Peyer's patch (tissue), 4 donors: ENCODE results near the gene CCDC110. TPM values are rescaled to one million over a fixed set of nuclear protein-coding genes. Genes with fewer than 3 reads are reported as not detected.

Experiments used
- DNase-seq, 3 donors: peaks; one replicate each; pipeline ENCODE4 v3.0.0-alpha.2; 2017 to 2019
- H3K27ac ChIP-seq, 4 donors: fragments of 200-600 bp; sonication (generic); one replicate each; pipeline ENCODE4 v1.5.1; 2016 to 2019
- H3K27me3 ChIP-seq, 2 donors: fragments of 200-600 bp; sonication (generic); one replicate each; pipeline ENCODE4 v1.5.1; 2019
- H3K36me3 ChIP-seq, 3 donors: fragments of 200-600 bp; sonication (generic); one replicate each; pipeline ENCODE4 v1.5.1; 2016 to 2019
- H3K4me1 ChIP-seq, 4 donors: fragments of 200-600 bp; sonication (generic); one replicate each; pipeline ENCODE4 v1.5.1; 2016 to 2019
- H3K4me3 ChIP-seq, 4 donors: fragments of 200-600 bp; sonication (generic); 1 replicate in 3 of 4; 2 replicates in 1 of 4; pipeline ENCODE4 v1.5.1; 2016 to 2019; ENCODE audit warnings: mild to moderate bottlenecking in 1 of 4
- H3K9me3 ChIP-seq, 4 donors: fragments of 200-600 bp; sonication (generic); one replicate each; pipeline ENCODE4 v1.5.1; 2016 to 2019; ENCODE audit warnings: mild to moderate bottlenecking in 1 of 4
- CTCF ChIP-seq, 6 experiments: fragments of 450-650 bp in 4 of 6; fragments of 200-600 bp in 2 of 6; sonication (generic) in 1 of 6; IDR thresholded peaks; one replicate each; pipeline ENCODE4 v1.5.1; 2017 to 2019; ENCODE audit warnings: antibody characterized with exemption in 6 of 6, mild to moderate bottlenecking in 3 of 6, moderate library complexity in 1 of 6
- POLR2A ChIP-seq, 2 donors: fragments of 450-650 bp; IDR thresholded peaks; one replicate each; pipeline ENCODE4 v1.5.1; 2017; ENCODE audit warnings: antibody characterized with exemption in 2 of 2, mild to moderate bottlenecking in 2 of 2, moderate library complexity in 2 of 2
- total RNA-seq, 4 donors: library from RNA; depleted of rRNA; stranded (reverse); fragments of >200 nt; gene quantifications; one replicate each; pipeline ENCODE4 v1.1.0, GENCODE V29; 2016

CCDC110 gene
- total RNA-seq, 4 donors from 2014 or later: 0.80 to 0.88 TPM; not detected in 2

GRCh38 chr4:185457136-185457535 lies 14.4 kb downstream of the CCDC110 start:
- DNase-seq: no peak
- no peaks in the 10 kb centered on the region for H3K4me1 ChIP-seq
- no peaks in the 10 kb centered on the region for H3K9me3 ChIP-seq
- TF ChIP-seq CTCF (IDR thresholded peaks at IDR 0.05): no peak
- TF ChIP-seq POLR2A (IDR thresholded peaks at IDR 0.05): no peak
- H3K27ac ChIP-seq: no peak overlapping the region
- no peaks in the 10 kb centered on the region for H3K27me3 ChIP-seq
- H3K4me3 ChIP-seq: no peak overlapping the region
- H3K36me3 ChIP-seq: no peaks in the 10 kb centered on the region

GRCh38 chr4:185456131-185456530 lies 15.4 kb downstream of the CCDC110 start:
- Histone ChIP-seq H3K9me3 (no peaks in the 10 kb centered on the region), H3K4me1 (no peaks in the 10 kb centered on the region)

GRCh38 chr4:185445209-185445608 lies 26.3 kb downstream of the CCDC110 start:
- no peaks in the 10 kb centered on the region for H3K4me1 ChIP-seq
- no peaks in the 10 kb centered on the region for H3K36me3 ChIP-seq
- H3K27me3 ChIP-seq: no peaks in the 10 kb centered on the region
- TF ChIP-seq CTCF (IDR thresholded peaks at IDR 0.05): no peak
- no peak for TF ChIP-seq POLR2A (IDR thresholded peaks at IDR 0.05)
- no peak overlapping the region for H3K27ac ChIP-seq
- H3K4me3 ChIP-seq: no peak overlapping the region
- no peak for DNase-seq
- H3K9me3 ChIP-seq: no peaks in the 10 kb centered on the region

More at GRCh38 chr4:185456131-185456530, 15.4 kb downstream of the CCDC110 start:
- no peak for TF ChIP-seq CTCF (IDR thresholded peaks at IDR 0.05)
- TF ChIP-seq POLR2A (IDR thresholded peaks at IDR 0.05): no peak
- Histone ChIP-seq H3K4me3 (no peak overlapping the region), H3K27me3 (no peaks in the 10 kb centered on the region), H3K27ac (no peak overlapping the region), H3K36me3 (no peaks in the 10 kb centered on the region)
- no peak for DNase-seq

GRCh38 chr4:185441479-185441878 lies 30.1 kb downstream of the CCDC110 start:
- Histone ChIP-seq H3K4me1 (no peaks in the 10 kb centered on the region), H3K9me3 (no peaks in the 10 kb centered on the region), H3K27ac (no peak overlapping the region), H3K4me3 (no peak overlapping the region), H3K27me3 (no peaks in the 10 kb centered on the region), H3K36me3 (no peaks in the 10 kb centered on the region)
- DNase-seq: no peak
- TF ChIP-seq POLR2A (IDR thresholded peaks at IDR 0.05): no peak

GRCh38 chr4:185437809-185438208 lies 33.7 kb downstream of the CCDC110 start:
- TF ChIP-seq POLR2A (IDR thresholded peaks at IDR 0.05) (no peak), CTCF (IDR thresholded peaks at IDR 0.05) (no peak)
- no peak overlapping the region for H3K4me3 ChIP-seq
- no peaks in the 10 kb centered on the region for H3K9me3 ChIP-seq
- no peaks in the 10 kb centered on the region for H3K36me3 ChIP-seq
- DNase-seq: no peak
- H3K4me1 ChIP-seq: no peaks in the 10 kb centered on the region
- H3K27ac ChIP-seq: no peak overlapping the region
- no peaks in the 10 kb centered on the region for H3K27me3 ChIP-seq

- TF ChIP-seq CTCF (IDR thresholded peaks at IDR 0.05): no peak
- TF ChIP-seq POLR2A (IDR thresholded peaks at IDR 0.05): no peak
Observed at GRCh38 chr4:185435466-185435865, 36.1 kb downstream of the CCDC110 start.

More at GRCh38 chr4:185435466-185435865, 36.1 kb downstream of the CCDC110 start:
- no peaks in the 10 kb centered on the region for H3K36me3 ChIP-seq
- no peaks in the 10 kb centered on the region for H3K9me3 ChIP-seq
- no peak overlapping the region for H3K4me3 ChIP-seq
- no peak overlapping the region for H3K27ac ChIP-seq
- DNase-seq: no peak
- no peaks in the 10 kb centered on the region for H3K4me1 ChIP-seq
- H3K27me3 ChIP-seq: no peaks in the 10 kb centered on the region
